ENCODE data around the gene SMIM27.

SMIM27 gene

DNA sequence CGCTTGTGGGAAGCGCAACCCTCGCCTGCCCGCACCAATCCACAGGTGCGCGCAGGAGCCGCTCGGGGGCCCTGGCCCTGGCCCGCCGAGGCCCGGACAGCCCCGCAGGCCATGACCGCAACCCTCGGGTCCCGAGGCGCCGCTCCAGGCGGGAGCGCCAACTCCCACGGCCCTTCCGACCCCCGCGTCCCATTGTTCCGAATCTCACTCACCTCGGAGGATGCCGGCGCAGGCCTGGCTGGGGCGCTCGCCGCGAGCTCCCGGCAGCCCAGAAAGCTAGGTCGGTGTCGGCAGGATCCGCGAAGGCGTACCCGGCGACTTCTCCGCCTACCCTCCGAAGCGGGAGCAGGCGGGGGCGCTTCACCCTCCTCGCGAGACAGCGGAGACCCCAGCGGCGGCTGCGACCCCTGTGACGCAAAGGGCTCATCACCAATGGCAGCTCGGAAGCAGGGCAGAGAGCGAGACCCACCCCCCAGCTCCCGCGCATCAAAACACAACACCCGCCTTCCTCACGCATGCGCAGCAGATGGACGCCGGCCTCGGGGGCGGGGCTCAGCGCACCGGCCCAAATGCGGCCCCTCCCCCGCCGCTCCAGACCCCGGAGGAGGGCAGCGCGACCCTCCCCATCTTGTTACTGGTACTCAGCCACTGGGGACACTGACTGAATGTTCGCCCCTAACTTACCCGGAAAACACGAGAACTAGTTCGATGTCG, 1.4 kb upstream of the SMIM27 start:
- peaks cover 49% of the 10 kb centered on the region; the same call in 1 of the 2 replicates for H3K79me2 ChIP-seq (ENCODE audit: insufficient read depth, low read depth)

GRCh38 chr9:32551276-32552051, 663 bp upstream of the SMIM27 start:
- Histone ChIP-seq H3K36me3 (ENCODE audit: insufficient read depth) (no peaks in the 10 kb centered on the region), H3K79me2 (ENCODE audit: insufficient read depth, low read depth) (peaks cover 42% of the 10 kb centered on the region; the same call in 1 of the 2 replicates), H2AFZ (ENCODE audit: low read depth) (peak overlapping the region; percentile 86), H3K27me3 (ENCODE audit: insufficient read depth, low read depth) (no peaks in the 10 kb centered on the region), H3K27ac (peak overlapping the region; percentile 80), H3K4me3 (IDR thresholded peaks at IDR 0.05; ENCODE audit: insufficient read depth, low read depth, low read length) (no peak overlapping the region), H4K20me1 (ENCODE audit: insufficient read depth) (0 out of 2 replicates have a peak, but pooled peaks cover 2% of the 10 kb centered on the region), H3K4me1 (ENCODE audit: low read depth, poor library complexity, severe bottlenecking) (peaks cover 30% of the 10 kb centered on the region), H3K9ac (peak overlapping the region; percentile 82), H3K4me2 (peak overlapping the region; percentile 68)
- TF ChIP-seq, protein P1, sequence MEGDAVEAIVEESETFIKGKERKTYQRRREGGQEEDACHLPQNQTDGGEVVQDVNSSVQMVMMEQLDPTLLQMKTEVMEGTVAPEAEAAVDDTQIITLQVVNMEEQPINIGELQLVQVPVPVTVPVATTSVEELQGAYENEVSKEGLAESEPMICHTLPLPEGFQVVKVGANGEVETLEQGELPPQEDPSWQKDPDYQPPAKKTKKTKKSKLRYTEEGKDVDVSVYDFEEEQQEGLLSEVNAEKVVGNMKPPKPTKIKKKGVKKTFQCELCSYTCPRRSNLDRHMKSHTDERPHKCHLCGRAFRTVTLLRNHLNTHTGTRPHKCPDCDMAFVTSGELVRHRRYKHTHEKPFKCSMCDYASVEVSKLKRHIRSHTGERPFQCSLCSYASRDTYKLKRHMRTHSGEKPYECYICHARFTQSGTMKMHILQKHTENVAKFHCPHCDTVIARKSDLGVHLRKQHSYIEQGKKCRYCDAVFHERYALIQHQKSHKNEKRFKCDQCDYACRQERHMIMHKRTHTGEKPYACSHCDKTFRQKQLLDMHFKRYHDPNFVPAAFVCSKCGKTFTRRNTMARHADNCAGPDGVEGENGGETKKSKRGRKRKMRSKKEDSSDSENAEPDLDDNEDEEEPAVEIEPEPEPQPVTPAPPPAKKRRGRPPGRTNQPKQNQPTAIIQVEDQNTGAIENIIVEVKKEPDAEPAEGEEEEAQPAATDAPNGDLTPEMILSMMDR (conservative IDR thresholded peaks at IDR 0.05; ENCODE audit: low read depth, low read length) = no peak

More for the DNA sequence above, 1.4 kb upstream of the SMIM27 start:
- H3K27ac ChIP-seq = peak overlapping the region; percentile 80
- no peaks in the 10 kb centered on the region for H3K27me3 ChIP-seq (ENCODE audit: insufficient read depth, low read depth)
- TF ChIP-seq, protein P1 (conservative IDR thresholded peaks at IDR 0.05; ENCODE audit: low read depth, low read length) = no peak
- H4K20me1 ChIP-seq (ENCODE audit: insufficient read depth) = 0 out of 2 replicates have a peak, but pooled peaks cover 2% of the 10 kb centered on the region
- H3K9ac ChIP-seq = peak overlapping the region; percentile 82; the same call in 1 of the 2 replicates
- H3K36me3 ChIP-seq (ENCODE audit: insufficient read depth) = no peaks in the 10 kb centered on the region
- H2AFZ ChIP-seq (ENCODE audit: low read depth) = peak overlapping the region; percentile 86
- H3K4me3 ChIP-seq (IDR thresholded peaks at IDR 0.05; ENCODE audit: insufficient read depth, low read depth, low read length) = no peak overlapping the region
- peaks cover 30% of the 10 kb centered on the region for H3K4me1 ChIP-seq (ENCODE audit: low read depth, poor library complexity, severe bottlenecking)
- H3K4me2 ChIP-seq = peak overlapping the region; percentile 68

DNA sequence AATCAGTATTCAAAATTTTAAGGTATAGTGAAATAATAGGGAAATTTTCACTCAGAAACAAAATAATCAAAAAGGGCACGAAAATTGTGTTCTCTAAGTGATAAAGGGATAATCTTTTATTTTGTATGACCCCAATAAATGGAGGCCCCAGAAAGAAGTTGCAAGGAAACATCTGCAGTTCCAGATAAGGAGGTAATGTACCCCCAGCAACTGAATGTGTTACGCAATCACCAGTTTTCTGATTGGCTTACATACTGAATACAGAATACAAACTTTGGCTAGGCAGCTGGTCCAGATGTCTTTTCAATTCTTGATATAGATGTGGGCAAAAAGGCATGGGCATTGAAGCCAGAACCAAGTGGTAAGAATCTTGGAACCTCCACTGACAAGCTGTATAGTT, 2.0 kb downstream of the SMIM27 start:
- Histone ChIP-seq H3K4me2 (peak overlapping the region; percentile 17; the same call in 1 of the 2 replicates), H3K27me3 (ENCODE audit: insufficient read depth, low read depth) (no peaks in the 10 kb centered on the region), H3K9ac (no peak overlapping the region), H2AFZ (ENCODE audit: low read depth) (no peak overlapping the region), H4K20me1 (ENCODE audit: insufficient read depth) (no peaks in the 10 kb centered on the region), H3K36me3 (ENCODE audit: insufficient read depth) (no peaks in the 10 kb centered on the region), H3K79me2 (ENCODE audit: insufficient read depth, low read depth) (peaks cover 20% of the 10 kb centered on the region; the same call in 1 of the 2 replicates), H3K4me3 (IDR thresholded peaks at IDR 0.05; ENCODE audit: insufficient read depth, low read depth, low read length) (no peak overlapping the region), H3K27ac (no peak overlapping the region), H3K4me1 (ENCODE audit: low read depth, poor library complexity, severe bottlenecking) (peaks cover 30% of the 10 kb centered on the region)
- TF ChIP-seq, protein P1 (conservative IDR thresholded peaks at IDR 0.05; ENCODE audit: low read depth, low read length) = no peak

- no peak overlapping the region for H3K9ac ChIP-seq
- no peaks in the 10 kb centered on the region for H3K27me3 ChIP-seq (ENCODE audit: insufficient read depth, low read depth)
- H3K4me3 ChIP-seq (IDR thresholded peaks at IDR 0.05; ENCODE audit: insufficient read depth, low read depth, low read length) = no peak overlapping the region
- H3K27ac ChIP-seq = no peak overlapping the region
- H3K79me2 ChIP-seq (ENCODE audit: insufficient read depth, low read depth) = peaks cover 15% of the 10 kb centered on the region; the same call in 1 of the 2 replicates
- H2AFZ ChIP-seq (ENCODE audit: low read depth) = no peak overlapping the region
- TF ChIP-seq, protein P1 (conservative IDR thresholded peaks at IDR 0.05; ENCODE audit: low read depth, low read length) = no peak
- peak overlapping the region; percentile 6; the same call in 1 of the 2 replicates for H3K4me2 ChIP-seq
- H4K20me1 ChIP-seq (ENCODE audit: insufficient read depth) = no peaks in the 10 kb centered on the region
- H3K4me1 ChIP-seq (ENCODE audit: low read depth, poor library complexity, severe bottlenecking) = peaks cover 30% of the 10 kb centered on the region
- no peaks in the 10 kb centered on the region for H3K36me3 ChIP-seq (ENCODE audit: insufficient read depth)
Observed at GRCh38 chr9:32554591-32554990, 2.5 kb downstream of the SMIM27 start.

Data from KMS-11 (cell line).